Calu3 (cell line): Measurements from ENCODE around the gene GMPS. TPM values are rescaled to one million over a fixed set of nuclear protein-coding genes. Genes with fewer than 3 reads are reported as not detected.
"Not testable (repeated sequence)": the region's sequence is repeated elsewhere in the genome, so short reads cannot be mapped to it uniquely, and the experiment has no call there.

ENCODE experiments used
- BruUV-seq: library from RNA; stranded (reverse); fragments of 400-500 nt; replicated peaks from 2 replicates; lab custom pipeline; 2021; lab: Mats Ljungman, UMichigan
- CTCF ChIA-PET: fragments of 300-600 bp; sonication (Branson Sonifier 250); formaldehyde crosslinking; loops from one replicate; lab custom pipeline; 2022; ENCODE audit warnings: antibody characterized with exemption; lab: Charles Lee
- DNase-seq: peaks from one replicate; pipeline ENCODE4 v3.0.0; 2022
- H3K27ac Mint-ChIP-seq: one replicate; pipeline ENCODE4 v1.8.0; 2022; ENCODE audit warnings: mixed read lengths; ENCODE audit not compliant: unreplicated experiment
- H3K27me3 Mint-ChIP-seq: one replicate; pipeline ENCODE4 v1.8.0; 2022; ENCODE audit warnings: mixed read lengths; ENCODE audit not compliant: unreplicated experiment
- H3K36me3 Mint-ChIP-seq: one replicate; pipeline ENCODE4 v1.8.0; 2022; ENCODE audit warnings: mild to moderate bottlenecking, moderate library complexity, mixed read lengths; ENCODE audit not compliant: insufficient read depth, unreplicated experiment
- H3K4me1 Mint-ChIP-seq: one replicate; pipeline ENCODE4 v1.8.0; 2022; ENCODE audit warnings: mild to moderate bottlenecking, low read depth, mixed read lengths; ENCODE audit not compliant: unreplicated experiment
- H3K4me3 Mint-ChIP-seq: one replicate; pipeline ENCODE4 v1.8.0; 2022; ENCODE audit warnings: mild to moderate bottlenecking, low read depth, moderate library complexity, mixed read lengths; ENCODE audit not compliant: unreplicated experiment
- H3K9me3 Mint-ChIP-seq: one replicate; pipeline ENCODE4 v1.8.0; 2022; ENCODE audit warnings: low read depth, mixed read lengths; ENCODE audit not compliant: unreplicated experiment
- CTCF ChIP-seq: fragments of 200-600 bp; IDR thresholded peaks from one replicate; pipeline ENCODE4 v1.8.0; 2022; ENCODE audit warnings: antibody characterized with exemption; ENCODE audit not compliant: unreplicated experiment
- intact Hi-C: fragments of 100-400 bp; cut with micrococcal nuclease; formaldehyde crosslinking; loops from one replicate; pipeline ENCODE4 v1.10.0; 2022; ENCODE audit not compliant: unreplicated experiment
- total RNA-seq: library from RNA; stranded (reverse); gene quantifications from 2 replicates; pipeline ENCODE4 v1.2.3, GENCODE V29; 2022

GMPS gene
- total RNA-seq, 1 experiment from 2014 or later = 194 TPM

GRCh38 chr3:155861476-155862183 lies 8.8 kb upstream of the GMPS start:
- no peaks in the 10 kb centered on the region for H3K4me1 Mint-ChIP-seq
- CTCF ChIA-PET = no interaction called here

GRCh38 chr3:155862290-155862982 lies 8.0 kb upstream of the GMPS start:
- CTCF ChIA-PET, H3K27me3 Mint-ChIP-seq, H3K4me3 Mint-ChIP-seq, DNase-seq, H3K27ac Mint-ChIP-seq, H3K36me3 Mint-ChIP-seq, H3K9me3 Mint-ChIP-seq, intact Hi-C loops, BruUV-seq, H3K4me1 Mint-ChIP-seq: not testable (repeated sequence)

More at GRCh38 chr3:155861476-155862183, 8.8 kb upstream of the GMPS start:
- H3K9me3 Mint-ChIP-seq = peaks cover 3% of the 10 kb centered on the region
- DNase-seq = no peak
- no peak overlapping the region for H3K27ac Mint-ChIP-seq
- no TSS peak for BruUV-seq
- peaks cover 4% of the 10 kb centered on the region for H3K36me3 Mint-ChIP-seq
- no peak for TF ChIP-seq CTCF
- H3K4me3 Mint-ChIP-seq = no peak overlapping the region
- intact Hi-C loops = no loop called here
- H3K27me3 Mint-ChIP-seq = no peaks in the 10 kb centered on the region

GRCh38 chr3:155863072-155863784 lies 7.2 kb upstream of the GMPS start:
- Mint-ChIP-seq H3K36me3 (no peaks in the 10 kb centered on the region), H3K9me3 (peaks cover 3% of the 10 kb centered on the region), H3K4me1 (no peaks in the 10 kb centered on the region), H3K27me3 (no peaks in the 10 kb centered on the region), H3K27ac (no peak overlapping the region), H3K4me3 (no peak overlapping the region)
- BruUV-seq = no TSS peak
- CTCF ChIA-PET = no interaction called here
- TF ChIP-seq CTCF = no peak
- DNase-seq = no peak
- intact Hi-C loops = no loop called here

GRCh38 chr3:155869691-155870090 lies 759 bp upstream of the GMPS start:
- Mint-ChIP-seq H3K27me3 (no peaks in the 10 kb centered on the region), H3K9me3 (no peaks in the 10 kb centered on the region), H3K4me3 (peak overlapping the region; percentile 97), H3K27ac (peak overlapping the region; percentile 58), H3K4me1 (peaks cover 33% of the 10 kb centered on the region), H3K36me3 (peaks cover 31% of the 10 kb centered on the region)
- intact Hi-C loops = loop anchor here (1.0 to 5.0 kb wide), 3 partner anchors 15 to 312 kb away; partner anchors contain the start of gene SLC33A1
- CTCF ChIA-PET = interaction anchor here (0.6 to 3.4 kb wide), 6 partner anchors 12 to 535 kb away, joined by 3 to 12 read pairs (median 4); partner anchors contain the start of genes C3orf33 and SLC33A1
- no peak for DNase-seq
- no peak for TF ChIP-seq CTCF
- TSS peak; percentile 89 for BruUV-seq
